Stimulated activated naive B cell treated with anti-CD40 and anti-IgM and Interleukin-4, amounts not matched to agents 10 μg/mL and 1 μg/mL and 100 μg/mL, for 72 hours (primary cell): ENCODE results near the gene FAM222B.

ENCODE experiments used
- ATAC-seq, 2 donors: fragments of 150-1000 bp; cut with Tn5 transposase; replicated peaks; 2 replicates each; pipeline ENCODE4 v1.10.0; 2021; ENCODE audit warnings: moderate library complexity in 1 of 2
- DNase-seq: peaks from one replicate; pipeline ENCODE4 v3.0.0; 2021
- H3K27ac Mint-ChIP-seq: one replicate; pipeline ENCODE4 v1.8.0; 2022; ENCODE audit warnings: mild to moderate bottlenecking, mixed read lengths
- H3K27me3 Mint-ChIP-seq, 2 donors: one replicate each; pipeline ENCODE4 v1.8.0; 2022; ENCODE audit warnings: mixed read lengths in 2 of 2
- H3K36me3 Mint-ChIP-seq, 2 donors: one replicate each; pipeline ENCODE4 v1.8.0; 2022; ENCODE audit warnings: mixed read lengths in 2 of 2, mild to moderate bottlenecking in 1 of 2
- H3K4me1 Mint-ChIP-seq, 2 donors: one replicate each; pipeline ENCODE4 v1.8.0; 2022; ENCODE audit warnings: mixed read lengths in 2 of 2, mild to moderate bottlenecking in 1 of 2
- H3K4me3 Mint-ChIP-seq, 2 donors: one replicate each; pipeline ENCODE4 v1.8.0; 2022; ENCODE audit warnings: mild to moderate bottlenecking in 2 of 2, mixed read lengths in 2 of 2, moderate library complexity in 1 of 2
- H3K9me3 Mint-ChIP-seq, 2 donors: one replicate each; pipeline ENCODE4 v1.8.0; 2022; ENCODE audit warnings: mixed read lengths in 2 of 2, mild to moderate bottlenecking in 1 of 2

The FAM222B gene

DNA sequence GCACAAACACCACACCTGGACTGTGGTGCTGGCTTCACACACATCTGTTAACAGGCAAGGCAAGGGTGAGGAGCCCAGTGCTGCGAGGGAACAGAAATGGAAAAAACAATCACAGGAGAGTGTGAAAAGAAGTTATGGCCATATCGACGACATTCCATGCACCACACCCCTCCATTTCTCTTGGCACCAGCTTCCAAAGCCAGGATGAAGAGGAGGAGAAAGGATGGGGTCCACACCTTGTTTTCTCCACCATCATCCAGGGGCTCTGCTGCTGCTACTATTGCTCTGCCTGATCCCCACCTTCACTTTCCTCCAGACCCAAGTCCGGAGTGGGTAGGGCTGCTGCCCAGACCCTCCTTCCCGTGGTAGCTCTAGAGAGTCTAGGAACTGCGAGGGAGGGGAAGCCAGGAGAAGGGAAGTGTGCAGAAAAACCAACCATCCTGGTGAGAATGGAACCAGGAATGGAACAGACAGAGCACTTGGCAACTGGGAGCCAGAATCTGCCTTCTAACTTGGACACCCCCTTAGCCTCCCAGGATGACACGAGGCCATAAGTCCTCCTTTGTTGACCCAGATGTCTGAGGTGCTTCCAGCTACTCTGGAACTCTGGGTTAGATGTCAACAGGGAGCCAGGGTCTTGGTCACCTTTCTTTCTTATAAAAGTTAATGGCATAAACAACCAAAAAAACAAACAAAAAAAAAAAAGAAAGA lies 129.7 kb downstream of the FAM222B start:
- ATAC-seq (no peak), DNase-seq (no peak)
- no peaks in the 10 kb centered on the region for H3K9me3 Mint-ChIP-seq
- peak overlapping the region; percentile 94 for H3K27ac Mint-ChIP-seq
- H3K4me1 Mint-ChIP-seq = peaks cover 24 to 44% of the 10 kb centered on the region in 2 donors
- peak overlapping the region; percentile 92 to 94 for H3K4me3 Mint-ChIP-seq
- peaks cover 5 to 30% of the 10 kb centered on the region in 2 donors for H3K36me3 Mint-ChIP-seq
- no peaks in the 10 kb centered on the region for H3K27me3 Mint-ChIP-seq

DNA sequence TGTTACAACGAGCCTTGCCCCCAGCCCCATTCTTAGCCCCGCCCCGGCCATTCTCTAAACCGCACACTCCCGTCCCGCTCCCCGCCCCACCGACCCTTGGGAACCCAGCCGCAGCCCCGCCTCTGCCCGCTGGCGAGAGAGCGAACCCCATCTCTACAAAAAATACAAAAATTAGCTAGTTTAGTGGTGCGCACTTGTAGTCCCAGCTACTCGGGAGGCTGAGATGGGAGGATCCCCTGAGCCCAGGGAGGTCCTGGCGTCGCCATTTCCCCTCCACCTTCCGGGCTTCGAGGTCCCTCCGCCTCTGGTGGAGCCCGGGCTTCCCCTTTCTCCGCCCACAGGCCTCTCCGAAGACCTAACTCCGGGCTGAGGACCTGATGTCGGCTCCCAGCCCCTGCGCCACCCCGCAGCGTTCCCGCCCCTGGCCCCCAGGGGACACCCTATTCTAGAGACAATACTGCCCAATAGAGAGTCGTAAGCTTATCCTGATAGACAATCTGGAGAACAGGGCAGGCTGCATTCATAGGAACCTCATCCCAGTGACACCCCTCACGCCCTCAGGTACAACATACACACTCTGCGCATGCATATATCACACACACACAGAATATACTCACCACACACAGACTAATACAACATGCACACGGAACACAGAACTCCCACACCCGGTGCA lies 130.4 kb downstream of the FAM222B start:
- Mint-ChIP-seq H3K4me3 (peak overlapping the region; percentile 92 to 94), H3K9me3 (no peaks in the 10 kb centered on the region), H3K27me3 (no peaks in the 10 kb centered on the region), H3K4me1 (peaks cover 27 to 42% of the 10 kb centered on the region in 2 donors), H3K27ac (peak overlapping the region; percentile 94), H3K36me3 (peaks cover 10 to 36% of the 10 kb centered on the region in 2 donors)
- DNase-seq = peak; percentile 73
- peak; percentile 65 to 68 for ATAC-seq

DNA sequence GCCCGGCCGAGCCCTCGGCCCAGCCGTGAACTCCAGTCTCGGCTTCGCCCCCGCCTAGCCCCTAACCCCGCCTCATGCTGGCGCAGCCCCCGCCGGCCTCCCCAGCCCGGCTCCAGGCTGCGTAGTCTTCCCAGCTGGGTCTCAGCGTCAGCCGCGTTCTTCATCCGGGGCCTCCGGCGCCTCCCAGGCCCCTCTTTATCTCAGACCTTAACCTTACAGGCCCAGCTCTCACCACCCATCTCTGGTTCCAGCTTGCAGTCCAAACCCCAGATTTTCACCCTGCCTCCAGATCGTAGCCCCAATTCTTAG lies 130.9 kb downstream of the FAM222B start, which contains the start of gene PROCA1:
Gene PROCA1, minus strand, starts transcription at position 166 of the 309 bp plus-strand sequence. CDS start 228 bp downstream, outside the sequence.
- peaks cover 27 to 42% of the 10 kb centered on the region in 2 donors for H3K4me1 Mint-ChIP-seq
- DNase-seq = no peak
- peak; percentile 48 to 49 for ATAC-seq
- peaks cover 10 to 38% of the 10 kb centered on the region in 2 donors for H3K36me3 Mint-ChIP-seq
- no peaks in the 10 kb centered on the region for H3K9me3 Mint-ChIP-seq
- peak within 1 kb of the TSS; percentile 94 for H3K27ac Mint-ChIP-seq
- H3K4me3 Mint-ChIP-seq = peak within 1 kb of the TSS; percentile 92 to 94
- no peaks in the 10 kb centered on the region for H3K27me3 Mint-ChIP-seq

DNA sequence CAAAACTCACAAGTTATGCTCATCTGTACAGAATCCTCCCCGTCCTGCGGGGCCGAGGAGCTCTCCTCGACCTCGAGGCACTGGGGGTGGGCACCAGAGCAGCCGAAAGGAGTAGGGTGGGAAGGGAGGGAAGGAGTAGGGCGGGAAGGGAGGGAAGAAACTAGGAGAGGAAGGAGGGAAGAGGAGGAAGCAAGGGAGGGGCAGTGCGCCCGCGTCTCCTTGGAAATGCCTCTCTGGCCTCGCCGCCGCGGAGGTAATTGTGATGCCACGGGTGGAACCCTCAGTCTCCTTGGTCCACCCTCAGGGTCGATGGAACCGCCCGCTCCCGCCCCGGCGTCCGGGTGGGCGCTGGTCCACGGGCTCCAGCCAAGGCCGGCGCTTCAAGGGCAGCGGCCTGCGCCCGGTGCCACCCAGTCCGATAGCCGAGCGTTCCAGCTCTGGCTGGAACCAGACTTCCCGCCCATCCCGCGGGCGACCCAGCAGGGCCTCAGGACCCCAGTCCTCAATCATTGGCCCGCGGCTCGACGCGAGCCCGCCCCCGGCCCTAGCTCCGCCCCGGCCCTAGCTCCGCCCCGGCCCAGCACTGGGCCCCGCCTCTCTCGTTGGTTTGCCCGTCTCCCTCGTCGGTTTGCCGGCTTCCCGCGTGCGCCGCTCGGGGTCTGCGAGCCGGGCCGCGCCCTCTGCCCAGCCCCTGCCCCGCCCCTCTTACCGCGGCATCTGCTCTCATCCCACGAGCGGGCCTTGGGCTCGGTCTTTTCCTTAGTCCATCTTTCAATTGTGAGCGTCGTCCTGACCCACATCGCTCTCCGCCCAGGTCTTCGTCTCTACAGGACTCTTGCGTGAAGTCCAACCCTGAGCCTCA lies 131.5 kb downstream of the FAM222B start:
- Mint-ChIP-seq H3K27me3 (no peaks in the 10 kb centered on the region), H3K36me3 (peaks cover 10 to 39% of the 10 kb centered on the region in 2 donors)

DNA sequence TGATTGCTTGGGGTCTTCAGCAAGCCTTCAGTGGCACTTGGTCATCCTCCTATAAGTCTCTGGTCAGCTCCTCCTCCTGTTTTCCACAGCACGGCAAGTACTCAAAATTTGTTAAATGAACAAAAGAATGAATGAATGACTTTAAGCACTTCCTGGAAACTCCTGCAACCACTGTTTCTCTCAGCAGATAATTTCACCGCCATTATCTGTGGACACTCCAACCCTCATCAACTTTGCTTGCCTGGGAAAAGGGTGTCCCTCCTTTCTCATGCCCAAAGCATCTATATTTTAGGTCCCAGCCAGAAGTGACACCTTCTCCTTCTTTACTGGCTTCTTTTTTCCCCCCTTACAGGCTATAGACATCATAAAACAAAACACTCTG lies 135.3 kb downstream of the FAM222B start:
- H3K27ac Mint-ChIP-seq = peak overlapping the region; percentile 28
- DNase-seq (no peak), ATAC-seq (no peak)
- peaks cover 20 to 42% of the 10 kb centered on the region in 2 donors for H3K36me3 Mint-ChIP-seq
- no peaks in the 10 kb centered on the region for H3K9me3 Mint-ChIP-seq
- no peaks in the 10 kb centered on the region for H3K27me3 Mint-ChIP-seq
- H3K4me1 Mint-ChIP-seq = peaks cover 15 to 16% of the 10 kb centered on the region in 2 donors
- H3K4me3 Mint-ChIP-seq = no peak overlapping the region

More for the DNA sequence above, 131.5 kb downstream of the FAM222B start:
- H3K27ac Mint-ChIP-seq = peak overlapping the region; percentile 94
- peak; percentile 85 to 89 for ATAC-seq
- peak; percentile 88 for DNase-seq
- peaks cover 25 to 36% of the 10 kb centered on the region in 2 donors for H3K4me1 Mint-ChIP-seq
- no peaks in the 10 kb centered on the region for H3K9me3 Mint-ChIP-seq
- peak overlapping the region; percentile 92 to 94 for H3K4me3 Mint-ChIP-seq

DNA sequence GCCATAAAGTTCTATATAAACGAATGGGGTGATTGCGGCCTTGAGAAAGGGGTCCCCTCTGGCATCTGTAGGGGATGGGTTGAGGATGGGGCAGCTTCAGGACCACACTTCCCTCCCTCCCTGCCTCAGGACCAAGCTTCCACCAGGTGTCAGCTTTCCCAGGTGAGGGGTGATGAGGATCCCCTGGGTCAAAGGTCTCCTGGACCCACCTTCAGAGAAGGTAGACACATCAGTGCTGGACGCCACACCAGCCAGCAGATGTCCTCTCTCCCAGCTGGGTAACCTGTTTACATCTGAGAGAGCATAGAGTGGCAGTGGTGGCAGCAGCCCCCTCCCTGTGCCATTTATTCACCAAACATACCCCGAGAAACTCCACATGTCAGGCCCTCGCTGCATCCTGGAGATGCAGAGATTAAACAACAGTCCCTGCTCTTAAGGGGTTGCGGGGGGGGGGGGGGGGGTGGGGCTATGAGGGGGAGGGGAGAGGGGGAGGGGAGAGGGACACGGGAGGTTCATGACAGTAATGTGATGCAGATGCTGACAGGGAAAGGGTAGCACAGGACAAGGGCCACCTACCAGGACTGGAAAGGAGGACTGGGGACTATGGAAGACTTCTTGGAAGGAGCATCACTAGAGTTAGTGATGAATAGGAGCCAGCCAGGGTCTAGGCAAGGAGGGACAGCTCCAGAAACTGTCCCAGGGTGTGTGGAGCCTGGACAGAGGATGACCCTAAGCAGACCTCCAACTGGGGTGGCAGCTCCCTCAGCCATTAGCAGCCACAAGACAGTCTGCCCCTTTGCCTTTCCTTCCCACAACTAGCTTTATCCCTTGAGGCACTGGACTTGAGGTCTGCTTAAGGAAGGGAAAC lies 135.9 kb downstream of the FAM222B start:
- Mint-ChIP-seq H3K4me1 (peaks cover 9 to 14% of the 10 kb centered on the region in 2 donors), H3K36me3 (peaks cover 20 to 46% of the 10 kb centered on the region in 2 donors), H3K27ac (no peak overlapping the region), H3K27me3 (no peaks in the 10 kb centered on the region), H3K9me3 (no peaks in the 10 kb centered on the region), H3K4me3 (no peak overlapping the region)
- no peak for ATAC-seq
- DNase-seq = no peak
